ENCODE data around the gene C13orf46. TPM values are rescaled to one million over a fixed set of nuclear protein-coding genes. Genes with fewer than 3 reads are reported as not detected.

Gene C13orf46
- total and polyA plus RNA-seq, 2 donors (not counting 1 experiment from before 2014, with no cell fraction given), result 1.4 to 4.8 TPM

DNA sequence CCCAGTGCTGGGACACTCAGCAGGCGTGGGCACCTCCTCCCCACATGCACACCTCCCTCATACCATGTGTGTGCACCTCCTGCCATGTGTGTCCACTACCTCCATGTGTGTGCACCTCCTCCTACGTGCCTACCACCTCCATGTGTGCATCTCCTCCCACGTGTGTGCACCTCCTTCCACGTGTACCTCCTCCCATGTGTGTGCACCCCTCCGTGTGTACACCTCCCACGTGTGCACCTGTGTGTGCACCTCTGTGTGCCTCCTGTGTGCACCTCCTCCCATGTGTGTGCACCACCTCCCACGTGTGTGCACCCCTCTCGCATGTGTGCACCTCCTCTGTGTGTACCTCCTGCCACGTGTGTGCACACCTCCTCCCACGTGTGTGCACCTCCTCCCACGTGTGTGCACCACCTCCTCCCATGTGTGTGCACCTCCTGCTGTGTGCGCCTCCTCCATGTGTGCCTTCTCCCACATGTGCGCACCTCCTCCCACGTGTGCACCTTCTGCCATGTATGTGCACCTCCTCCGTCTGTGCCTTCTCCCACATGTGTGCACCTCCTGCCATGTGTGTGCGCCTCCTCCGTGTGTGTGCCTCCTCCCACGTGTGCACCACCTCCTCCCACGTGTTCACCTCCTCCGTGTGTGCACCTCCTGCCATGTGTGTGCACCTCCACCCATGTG, 6.1 kb upstream of the C13orf46 start:
- 96% methylated on average over 20 of the region's 20 CpGs for WGBS (ENCODE audit: insufficient coverage)

GRCh38 chr13:113978741-113979481, 5.0 kb upstream of the C13orf46 start:
- H3K27ac Mint-ChIP-seq, result no peak overlapping the region
- TF ChIP-seq EZH2 (IDR thresholded peaks at IDR 0.05; ENCODE audit: borderline replicate concordance, insufficient read depth, low read depth, low read length, poor library complexity, severe bottlenecking) (no peak), CTCF (IDR thresholded peaks at IDR 0.05) (no peak)
- Histone ChIP-seq H3K4me3 (ENCODE audit: control extremely low read depth in 1 of 5, extremely low read depth in 1 of 5, insufficient read depth in 1 of 5, low read depth in 2 of 5, low read length in 4 of 5) (no peak overlapping the region), H3K9me3 (ENCODE audit: control extremely low read depth in 1 of 3, control insufficient read depth in 2 of 3, insufficient read depth in 1 of 3, low read length in 2 of 3) (peaks cover 0 to 17% (median 0%) of the 10 kb centered on the region in 3 donors), H3K4me1 (ENCODE audit: control insufficient read depth in 2 of 2, insufficient read depth in 2 of 2, low read length in 2 of 2) (no peaks in the 10 kb centered on the region), H3K4me2 (replicated peaks; ENCODE audit: low read depth, low read length, poor library complexity, severe bottlenecking) (no peak overlapping the region), H3K79me2 (ENCODE audit: control insufficient read depth, insufficient read depth, low read length) (no peaks in the 10 kb centered on the region), H3K9ac (ENCODE audit: low read length) (no peak overlapping the region), H4K20me1 (ENCODE audit: control insufficient read depth, insufficient read depth, low read length, poor library complexity, severe bottlenecking) (peaks cover 12% of the 10 kb centered on the region), H3K36me3 (replicated peaks in 1 of 2; ENCODE audit: control extremely low read depth in 1 of 2, control insufficient read depth in 1 of 2, extremely low read depth in 1 of 2, insufficient read depth in 2 of 2, low read length in 1 of 2) (peaks cover 0 to 71% of the 10 kb centered on the region in 2 experiments), H3K27me3 (replicated peaks in 1 of 4; ENCODE audit: control extremely low read depth in 1 of 4, control insufficient read depth in 3 of 4, insufficient read depth in 4 of 4, low read length in 3 of 4) (no peaks in the 10 kb centered on the region), H2AFZ (ENCODE audit: insufficient read depth, low read depth, low read length, poor library complexity, severe bottlenecking) (no peak overlapping the region), H3K27ac (ENCODE audit: low read length in 2 of 2) (no peak overlapping the region)
- no peaks in the 10 kb centered on the region for H3K9me3 Mint-ChIP-seq (ENCODE audit: insufficient read depth)
- POLR2A ChIA-PET, result no interaction called here
- no peak overlapping the region for H3K4me3 Mint-ChIP-seq
- intact Hi-C loops (cut with micrococcal nuclease), result no loop called here
- ATAC-seq (ENCODE audit: low read depth) (no peak), DNase-seq (no peak)
- no peaks in the 10 kb centered on the region for H3K27me3 Mint-ChIP-seq
- CTCF ChIA-PET, result no interaction called here
- H3K4me1 Mint-ChIP-seq, result no peaks in the 10 kb centered on the region
- 94% methylated on average over 27 of the region's 41 CpGs for WGBS (ENCODE audit: insufficient coverage)

More for the DNA sequence above, 6.1 kb upstream of the C13orf46 start:
- no peak overlapping the region for H3K27ac Mint-ChIP-seq
- no peak overlapping the region for H3K4me3 Mint-ChIP-seq
- Histone ChIP-seq H3K4me1 (ENCODE audit: control insufficient read depth in 2 of 2, insufficient read depth in 2 of 2, low read length in 2 of 2) (no peaks in the 10 kb centered on the region), H4K20me1 (ENCODE audit: control insufficient read depth, insufficient read depth, low read length, poor library complexity, severe bottlenecking) (peaks cover 12% of the 10 kb centered on the region), H3K4me2 (replicated peaks; ENCODE audit: low read depth, low read length, poor library complexity, severe bottlenecking) (no peak overlapping the region), H2AFZ (ENCODE audit: insufficient read depth, low read depth, low read length, poor library complexity, severe bottlenecking) (no peak overlapping the region), H3K9ac (ENCODE audit: low read length) (no peak overlapping the region), H3K27ac (ENCODE audit: low read length in 2 of 2) (no peak overlapping the region), H3K79me2 (ENCODE audit: control insufficient read depth, insufficient read depth, low read length) (no peaks in the 10 kb centered on the region), H3K4me3 (ENCODE audit: control extremely low read depth in 1 of 5, extremely low read depth in 1 of 5, insufficient read depth in 1 of 5, low read depth in 2 of 5, low read length in 4 of 5) (no peak overlapping the region), H3K36me3 (replicated peaks in 1 of 2; ENCODE audit: control extremely low read depth in 1 of 2, control insufficient read depth in 1 of 2, extremely low read depth in 1 of 2, insufficient read depth in 2 of 2, low read length in 1 of 2) (peaks cover 0 to 65% of the 10 kb centered on the region in 2 experiments), H3K27me3 (replicated peaks in 1 of 4; ENCODE audit: control extremely low read depth in 1 of 4, control insufficient read depth in 3 of 4, insufficient read depth in 4 of 4, low read length in 3 of 4) (no peaks in the 10 kb centered on the region), H3K9me3 (ENCODE audit: control extremely low read depth in 1 of 3, control insufficient read depth in 2 of 3, insufficient read depth in 1 of 3, low read length in 2 of 3) (peaks cover 0 to 17% (median 0%) of the 10 kb centered on the region in 3 donors)
- ChIA-PET POLR2A (no interaction called here), CTCF (no interaction called here)
- H3K9me3 Mint-ChIP-seq (ENCODE audit: insufficient read depth), result no peaks in the 10 kb centered on the region
- no peak for DNase-seq
- no peaks in the 10 kb centered on the region for H3K4me1 Mint-ChIP-seq
- H3K27me3 Mint-ChIP-seq, result no peaks in the 10 kb centered on the region
- intact Hi-C loops (cut with micrococcal nuclease), result no loop called here
- ATAC-seq (ENCODE audit: low read depth), result no peak
- TF ChIP-seq EZH2 (IDR thresholded peaks at IDR 0.05; ENCODE audit: borderline replicate concordance, insufficient read depth, low read depth, low read length, poor library complexity, severe bottlenecking), result no peak

Measured in B cell (primary cell).